GM21529 (cell line): ENCODE data around the gene APOA1.

Experiments
- ATAC-seq: cut with Tn5 transposase; IDR thresholded peaks from one replicate; pipeline ENCODE4 v1.9.1; 2021; ENCODE audit not compliant: unreplicated experiment

APOA1 gene

GRCh38 chr11:116837231-116838091 lies at the start of gene APOA1:
APOA1 (minus strand) TSS chr11:116837622; CDS start chr11:116837387, 235 bp downstream.
- no peak for ATAC-seq

GRCh38 chr11:116885951-116886655 lies 48.7 kb upstream of the APOA1 start:
- ATAC-seq: no peak

GRCh38 chr11:116882386-116882785 lies 45.0 kb upstream of the APOA1 start:
- ATAC-seq: no peak

GRCh38 chr11:116881143-116881542 lies 43.7 kb upstream of the APOA1 start:
- no peak for ATAC-seq

GRCh38 chr11:116879800-116880625 lies 42.6 kb upstream of the APOA1 start:
- no peak for ATAC-seq

GRCh38 chr11:116876656-116877055 lies 39.2 kb upstream of the APOA1 start:
- ATAC-seq: no peak

- no peak for ATAC-seq
These were observed 37.8 kb upstream of the APOA1 start for GRCh38 chr11:116875194-116875593.

GRCh38 chr11:116874251-116874650 lies 36.8 kb upstream of the APOA1 start:
- no peak for ATAC-seq

- no peak for ATAC-seq
These were observed 36.0 kb upstream of the APOA1 start for GRCh38 chr11:116873381-116873780.

GRCh38 chr11:116871248-116871647 lies 33.8 kb upstream of the APOA1 start:
- no peak for ATAC-seq

- no peak for ATAC-seq
These were observed 32.6 kb upstream of the APOA1 start for GRCh38 chr11:116870054-116870453.

GRCh38 chr11:116869610-116870009 lies 32.2 kb upstream of the APOA1 start:
- ATAC-seq: no peak

GRCh38 chr11:116868066-116868465 lies 30.6 kb upstream of the APOA1 start:
- ATAC-seq: no peak

- ATAC-seq: no peak
These were observed 30.2 kb upstream of the APOA1 start for GRCh38 chr11:116867619-116868018.

- ATAC-seq: no peak
These were observed 29.5 kb upstream of the APOA1 start for GRCh38 chr11:116866804-116867455.

GRCh38 chr11:116865696-116866095 lies 28.3 kb upstream of the APOA1 start:
- no peak for ATAC-seq

- no peak for ATAC-seq
These were observed 27.1 kb upstream of the APOA1 start for GRCh38 chr11:116864531-116864930.

GRCh38 chr11:116862951-116863350 lies 25.5 kb upstream of the APOA1 start:
- ATAC-seq: no peak

- ATAC-seq: no peak
These were observed 24.8 kb upstream of the APOA1 start for GRCh38 chr11:116862185-116862584.

- ATAC-seq: no peak
These were observed 24.1 kb upstream of the APOA1 start for GRCh38 chr11:116861539-116861938.

- ATAC-seq: no peak
These were observed 22.9 kb upstream of the APOA1 start for GRCh38 chr11:116860303-116860702.
